ENCODE data around the gene CRABP1. TPM values are rescaled to one million over a fixed set of nuclear protein-coding genes. Genes with fewer than 3 reads are reported as not detected.

The CRABP1 gene
- total and polyA plus RNA-seq, 4 donors, result not detected

DNA sequence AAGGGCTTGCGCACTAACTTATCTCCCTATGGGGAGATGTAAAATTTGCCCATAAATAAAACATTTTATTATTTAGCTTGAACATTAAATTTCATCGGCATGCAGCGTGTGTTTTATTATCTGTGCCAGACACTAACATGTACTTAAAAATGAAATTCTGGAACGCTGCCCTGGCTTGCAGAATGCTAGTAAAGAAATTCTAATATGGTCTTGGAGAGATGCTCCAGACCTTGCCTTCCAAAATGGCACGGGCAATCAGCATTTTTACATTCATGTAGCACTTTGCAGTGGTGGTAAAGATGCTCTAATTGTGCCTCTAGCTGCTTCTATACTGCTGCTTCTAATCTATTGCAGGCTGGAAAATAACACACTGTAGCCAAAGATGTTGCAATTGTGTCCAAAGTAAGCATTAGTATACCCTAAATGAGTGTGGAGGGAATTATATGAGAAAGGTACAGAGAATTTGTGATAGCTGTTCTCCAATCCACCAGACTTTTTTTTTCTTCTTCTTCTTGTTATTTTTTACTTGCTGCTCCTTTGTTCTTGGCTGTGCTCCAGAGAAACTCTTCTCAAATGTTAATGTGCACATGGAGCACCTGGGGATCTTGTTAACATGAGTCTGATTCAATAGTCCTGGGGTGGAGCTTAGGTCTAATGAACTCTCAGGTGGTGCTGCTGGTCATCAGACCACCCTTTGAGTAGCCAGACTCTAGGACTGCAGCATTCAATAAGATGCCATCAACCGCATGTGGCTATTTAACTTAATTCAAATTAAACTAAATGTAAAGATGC, 47.3 kb downstream of the CRABP1 start:
- WGBS, result 77% methylated on average over 6 of the region's 6 CpGs
- Histone ChIP-seq H3K4me1 (ENCODE audit: control insufficient read depth in 4 of 4, insufficient read depth in 4 of 4, low read length in 3 of 4) (no peaks in the 10 kb centered on the region), H3K4me3 (ENCODE audit: low read depth in 1 of 3, low read length in 3 of 3) (no peak overlapping the region), H3K27me3 (ENCODE audit: control insufficient read depth in 4 of 4, insufficient read depth in 4 of 4, low read length in 3 of 4) (no peaks in the 10 kb centered on the region), H3K9me3 (ENCODE audit: control insufficient read depth in 4 of 4, low read length in 3 of 4) (no peaks in the 10 kb centered on the region), H3K36me3 (ENCODE audit: control insufficient read depth in 4 of 4, insufficient read depth in 3 of 4, low read depth in 1 of 4, low read length in 3 of 4) (no peaks in the 10 kb centered on the region), H3K9ac (ENCODE audit: low read depth in 1 of 2, low read length in 2 of 2) (no peak overlapping the region), H3K27ac (ENCODE audit: low read depth in 1 of 2, low read length in 2 of 2) (no peak overlapping the region)
- DNase-seq (ENCODE audit: low spot score), result no peak
- TF ChIP-seq TAF1 (conservative IDR thresholded peaks at IDR 0.05) (no peak), NR2F2 (IDR thresholded peaks at IDR 0.05) (no peak), RAD21 (IDR thresholded peaks at IDR 0.05) (no peak), EGR1 (IDR thresholded peaks at IDR 0.05; ENCODE audit: low read depth in 2 of 2) (no peak), SP1 (IDR thresholded peaks at IDR 0.05) (no peak), RXRA (IDR thresholded peaks at IDR 0.05) (no peak), GABPA (IDR thresholded peaks at IDR 0.05 in 1 of 2, conservative IDR thresholded peaks at IDR 0.05 in 1 of 2) (no peak), MAX (IDR thresholded peaks at IDR 0.05) (no peak), HNF4A (conservative IDR thresholded peaks at IDR 0.05) (no peak), HNF4G (IDR thresholded peaks at IDR 0.05) (no peak), YY1 (IDR thresholded peaks at IDR 0.05) (no peak), FOXA1 (IDR thresholded peaks at IDR 0.05) (no peak), ATF3 (IDR thresholded peaks at IDR 0.05) (no peak), FOXA2 (IDR thresholded peaks at IDR 0.05) (no peak), JUND (IDR thresholded peaks at IDR 0.05) (no peak), REST (IDR thresholded peaks at IDR 0.05) (no peak)
- TF ChIP-seq, protein P1, sequence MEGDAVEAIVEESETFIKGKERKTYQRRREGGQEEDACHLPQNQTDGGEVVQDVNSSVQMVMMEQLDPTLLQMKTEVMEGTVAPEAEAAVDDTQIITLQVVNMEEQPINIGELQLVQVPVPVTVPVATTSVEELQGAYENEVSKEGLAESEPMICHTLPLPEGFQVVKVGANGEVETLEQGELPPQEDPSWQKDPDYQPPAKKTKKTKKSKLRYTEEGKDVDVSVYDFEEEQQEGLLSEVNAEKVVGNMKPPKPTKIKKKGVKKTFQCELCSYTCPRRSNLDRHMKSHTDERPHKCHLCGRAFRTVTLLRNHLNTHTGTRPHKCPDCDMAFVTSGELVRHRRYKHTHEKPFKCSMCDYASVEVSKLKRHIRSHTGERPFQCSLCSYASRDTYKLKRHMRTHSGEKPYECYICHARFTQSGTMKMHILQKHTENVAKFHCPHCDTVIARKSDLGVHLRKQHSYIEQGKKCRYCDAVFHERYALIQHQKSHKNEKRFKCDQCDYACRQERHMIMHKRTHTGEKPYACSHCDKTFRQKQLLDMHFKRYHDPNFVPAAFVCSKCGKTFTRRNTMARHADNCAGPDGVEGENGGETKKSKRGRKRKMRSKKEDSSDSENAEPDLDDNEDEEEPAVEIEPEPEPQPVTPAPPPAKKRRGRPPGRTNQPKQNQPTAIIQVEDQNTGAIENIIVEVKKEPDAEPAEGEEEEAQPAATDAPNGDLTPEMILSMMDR (IDR thresholded peaks at IDR 0.05; ENCODE audit: low read depth, low read length, missing input control), result no peak
- TF ChIP-seq, protein P2, sequence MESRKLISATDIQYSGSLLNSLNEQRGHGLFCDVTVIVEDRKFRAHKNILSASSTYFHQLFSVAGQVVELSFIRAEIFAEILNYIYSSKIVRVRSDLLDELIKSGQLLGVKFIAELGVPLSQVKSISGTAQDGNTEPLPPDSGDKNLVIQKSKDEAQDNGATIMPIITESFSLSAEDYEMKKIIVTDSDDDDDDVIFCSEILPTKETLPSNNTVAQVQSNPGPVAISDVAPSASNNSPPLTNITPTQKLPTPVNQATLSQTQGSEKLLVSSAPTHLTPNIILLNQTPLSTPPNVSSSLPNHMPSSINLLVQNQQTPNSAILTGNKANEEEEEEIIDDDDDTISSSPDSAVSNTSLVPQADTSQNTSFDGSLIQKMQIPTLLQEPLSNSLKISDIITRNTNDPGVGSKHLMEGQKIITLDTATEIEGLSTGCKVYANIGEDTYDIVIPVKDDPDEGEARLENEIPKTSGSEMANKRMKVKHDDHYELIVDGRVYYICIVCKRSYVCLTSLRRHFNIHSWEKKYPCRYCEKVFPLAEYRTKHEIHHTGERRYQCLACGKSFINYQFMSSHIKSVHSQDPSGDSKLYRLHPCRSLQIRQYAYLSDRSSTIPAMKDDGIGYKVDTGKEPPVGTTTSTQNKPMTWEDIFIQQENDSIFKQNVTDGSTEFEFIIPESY (IDR thresholded peaks at IDR 0.05), result no peak
